Activated CD8-positive, alpha-beta T cell treated with anti-CD3 and anti-CD28 coated beads for 36 hours (primary cell): Measurements from ENCODE around the gene CCDC6. TPM values are rescaled to one million over a fixed set of nuclear protein-coding genes. Genes with fewer than 3 reads are reported as not detected.
"Not testable (repeated sequence)": the region's sequence is repeated elsewhere in the genome, so short reads cannot be mapped to it uniquely, and the experiment has no call there.

Experiments
- ATAC-seq: fragments of 200-7000 bp; cut with Tn5 transposase; one replicate; pipeline ENCODE4 v1.10.0; 2021; ENCODE audit warnings: mild to moderate bottlenecking, moderate library complexity
- CTCF ChIA-PET: fragments of 350-600 bp; sonication (Branson Sonifier 250); formaldehyde crosslinking; loops from one replicate; lab custom pipeline; 2021; ENCODE audit warnings: antibody characterized with exemption; lab: Charles Lee
- POLR2A ChIA-PET: fragments of 350-600 bp; sonication (Branson Sonifier 250); formaldehyde crosslinking; loops from one replicate; lab custom pipeline; 2021; ENCODE audit warnings: antibody characterized with exemption; lab: Charles Lee
- DNase-seq: peaks from one replicate; pipeline ENCODE4 v3.0.0-alpha.2; 2020
- H3K27ac Mint-ChIP-seq: one replicate; pipeline ENCODE4 v1.8.0; 2021; ENCODE audit warnings: mild to moderate bottlenecking, mixed read lengths
- H3K27me3 Mint-ChIP-seq: one replicate; pipeline ENCODE4 v1.8.0; 2021; ENCODE audit warnings: mixed read lengths
- H3K36me3 Mint-ChIP-seq: one replicate; pipeline ENCODE4 v1.8.0; 2021; ENCODE audit warnings: low read depth, mixed read lengths
- H3K4me1 Mint-ChIP-seq: one replicate; pipeline ENCODE4 v1.8.0; 2021; ENCODE audit warnings: low read depth, mixed read lengths
- H3K4me3 Mint-ChIP-seq: one replicate; pipeline ENCODE4 v1.8.0; 2021; ENCODE audit warnings: mild to moderate bottlenecking, moderate library complexity, mixed read lengths
- H3K9me3 Mint-ChIP-seq: one replicate; pipeline ENCODE4 v1.8.0; 2021; ENCODE audit warnings: mixed read lengths
- intact Hi-C: fragments of 100-400 bp; cut with micrococcal nuclease; formaldehyde crosslinking; loops from one replicate; pipeline ENCODE4 v1.10.0; 2022
- total RNA-seq, 2 experiments: library from RNA; stranded (reverse); gene quantifications; one replicate each; pipeline ENCODE4 v1.2.3, GENCODE V29; 2021
- TF ChIP-seq, protein P1 (sequence below): fragments of 200-600 bp; IDR thresholded peaks from one replicate; pipeline ENCODE4 v1.8.0; 2022; ENCODE audit warnings: antibody characterized with exemption, mild to moderate bottlenecking

CCDC6 gene
- total RNA-seq, 2 experiments from 2014 or later = 34.8 to 35.8 TPM

DNA sequence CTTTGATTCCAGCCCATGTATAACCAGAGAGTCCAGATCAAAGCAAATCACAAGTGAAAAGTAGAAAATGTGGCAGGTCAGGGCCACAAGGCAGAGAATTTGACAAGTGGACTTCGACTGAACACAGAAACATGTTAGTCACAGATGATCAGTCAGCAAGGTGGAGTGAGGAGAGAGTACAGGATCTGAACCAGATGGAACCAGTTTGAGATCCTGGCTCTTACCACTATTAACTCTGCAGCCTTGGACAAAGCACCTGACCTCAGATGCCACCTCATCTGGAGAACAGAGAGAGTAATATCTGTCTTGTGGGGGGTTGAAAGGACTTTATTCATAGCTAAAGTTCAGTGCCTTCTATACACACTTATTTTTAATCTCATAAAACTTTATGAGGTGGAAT, 157.5 kb downstream of the CCDC6 start:
- Mint-ChIP-seq H3K36me3 (no peaks in the 10 kb centered on the region), H3K4me1 (no peaks in the 10 kb centered on the region), H3K9me3 (peaks cover 2% of the 10 kb centered on the region), H3K27ac (no peak overlapping the region), H3K27me3 (peaks cover 18% of the 10 kb centered on the region), H3K4me3 (no peak overlapping the region)
- TF ChIP-seq, protein P1, sequence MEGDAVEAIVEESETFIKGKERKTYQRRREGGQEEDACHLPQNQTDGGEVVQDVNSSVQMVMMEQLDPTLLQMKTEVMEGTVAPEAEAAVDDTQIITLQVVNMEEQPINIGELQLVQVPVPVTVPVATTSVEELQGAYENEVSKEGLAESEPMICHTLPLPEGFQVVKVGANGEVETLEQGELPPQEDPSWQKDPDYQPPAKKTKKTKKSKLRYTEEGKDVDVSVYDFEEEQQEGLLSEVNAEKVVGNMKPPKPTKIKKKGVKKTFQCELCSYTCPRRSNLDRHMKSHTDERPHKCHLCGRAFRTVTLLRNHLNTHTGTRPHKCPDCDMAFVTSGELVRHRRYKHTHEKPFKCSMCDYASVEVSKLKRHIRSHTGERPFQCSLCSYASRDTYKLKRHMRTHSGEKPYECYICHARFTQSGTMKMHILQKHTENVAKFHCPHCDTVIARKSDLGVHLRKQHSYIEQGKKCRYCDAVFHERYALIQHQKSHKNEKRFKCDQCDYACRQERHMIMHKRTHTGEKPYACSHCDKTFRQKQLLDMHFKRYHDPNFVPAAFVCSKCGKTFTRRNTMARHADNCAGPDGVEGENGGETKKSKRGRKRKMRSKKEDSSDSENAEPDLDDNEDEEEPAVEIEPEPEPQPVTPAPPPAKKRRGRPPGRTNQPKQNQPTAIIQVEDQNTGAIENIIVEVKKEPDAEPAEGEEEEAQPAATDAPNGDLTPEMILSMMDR = no peak
- ChIA-PET POLR2A (no interaction called here), CTCF (interaction anchor here (1.8 kb wide), 1 partner anchor 11 kb away, joined by 3 read pairs; no protein-coding TSS in a partner anchor)
- no peak for ATAC-seq
- DNase-seq = no peak
- intact Hi-C loops = no loop called here

DNA sequence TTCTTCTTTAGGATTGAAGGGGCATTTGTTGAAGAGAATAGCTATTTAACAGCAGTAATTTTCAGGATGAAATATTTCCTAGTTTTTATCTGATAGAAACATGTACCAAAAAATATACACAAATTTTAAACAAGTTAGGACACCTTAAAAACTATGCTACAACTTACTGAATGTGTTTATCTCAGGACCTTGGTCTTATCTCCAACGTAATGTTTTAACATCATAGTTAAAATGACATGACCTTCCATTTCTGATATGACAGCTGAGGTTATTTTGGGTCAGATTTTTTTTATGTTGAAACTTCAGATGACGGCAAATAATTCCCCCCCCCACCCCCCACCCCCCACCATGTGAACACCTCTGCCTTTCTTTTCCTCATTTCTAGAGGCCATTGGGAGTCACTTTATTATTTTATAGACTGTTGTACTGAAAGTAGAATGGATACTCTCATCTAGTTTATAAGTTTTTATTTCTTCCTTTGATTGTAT, 161.1 kb downstream of the CCDC6 start:
- ATAC-seq = no peak
- TF ChIP-seq, protein P1 = no peak
- peaks cover 3% of the 10 kb centered on the region for H3K9me3 Mint-ChIP-seq

DNA sequence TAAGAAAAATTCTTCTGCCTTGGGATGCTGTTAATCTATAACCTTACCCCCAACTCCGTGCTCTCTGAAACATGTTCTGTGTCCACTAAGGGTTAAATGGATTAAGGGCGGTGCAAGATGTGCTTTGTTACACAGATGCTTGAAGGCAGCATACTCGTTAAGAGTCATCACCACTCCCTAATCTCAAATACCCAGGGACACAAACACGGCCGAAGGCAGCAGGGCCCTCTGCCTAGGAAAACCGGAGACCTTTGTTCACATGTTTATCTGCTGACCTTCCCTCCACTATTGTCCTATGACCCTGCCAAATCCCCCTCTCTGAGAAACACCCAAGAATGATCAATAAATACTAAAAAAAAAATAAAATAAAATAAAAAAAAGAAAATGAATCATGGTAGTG, 161.6 kb downstream of the CCDC6 start:
- H3K4me1 Mint-ChIP-seq, H3K9me3 Mint-ChIP-seq, intact Hi-C loops, H3K27me3 Mint-ChIP-seq, H3K36me3 Mint-ChIP-seq, ATAC-seq, H3K27ac Mint-ChIP-seq, DNase-seq, CTCF ChIA-PET, POLR2A ChIA-PET, H3K4me3 Mint-ChIP-seq: not testable (repeated sequence)

More for the DNA sequence above, 161.1 kb downstream of the CCDC6 start:
- POLR2A ChIA-PET = no interaction called here
- Mint-ChIP-seq H3K36me3 (no peaks in the 10 kb centered on the region), H3K4me1 (no peaks in the 10 kb centered on the region), H3K27ac (no peak overlapping the region), H3K4me3 (no peak overlapping the region), H3K27me3 (peaks cover 8% of the 10 kb centered on the region)
- intact Hi-C loops = no loop called here
- CTCF ChIA-PET = no interaction called here
- DNase-seq = no peak

DNA sequence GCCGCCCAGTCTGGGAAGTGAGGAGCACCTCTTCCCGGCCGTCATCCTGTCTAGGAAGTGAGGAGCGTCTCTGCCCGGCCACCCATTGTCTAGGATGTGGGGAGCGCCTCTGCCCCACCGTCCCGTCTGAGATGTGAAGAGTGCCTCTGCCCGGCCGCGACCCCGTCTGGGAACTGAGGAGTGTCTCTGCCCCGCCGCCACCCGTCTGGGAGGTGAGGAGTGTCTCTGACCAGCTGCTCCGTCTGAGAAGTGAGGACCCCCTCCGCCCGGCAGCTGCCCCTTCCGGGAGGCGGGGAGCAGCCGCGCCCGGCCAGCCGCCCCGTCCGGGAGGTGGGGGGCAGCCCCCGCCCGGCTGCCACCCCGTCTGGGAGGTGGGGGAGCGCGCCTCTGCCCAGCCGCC, 162.2 kb downstream of the CCDC6 start:
- H3K27ac Mint-ChIP-seq, DNase-seq, H3K4me3 Mint-ChIP-seq, H3K27me3 Mint-ChIP-seq, H3K36me3 Mint-ChIP-seq, H3K4me1 Mint-ChIP-seq, H3K9me3 Mint-ChIP-seq, CTCF ChIA-PET, intact Hi-C loops, POLR2A ChIA-PET, ATAC-seq: not testable (repeated sequence)

DNA sequence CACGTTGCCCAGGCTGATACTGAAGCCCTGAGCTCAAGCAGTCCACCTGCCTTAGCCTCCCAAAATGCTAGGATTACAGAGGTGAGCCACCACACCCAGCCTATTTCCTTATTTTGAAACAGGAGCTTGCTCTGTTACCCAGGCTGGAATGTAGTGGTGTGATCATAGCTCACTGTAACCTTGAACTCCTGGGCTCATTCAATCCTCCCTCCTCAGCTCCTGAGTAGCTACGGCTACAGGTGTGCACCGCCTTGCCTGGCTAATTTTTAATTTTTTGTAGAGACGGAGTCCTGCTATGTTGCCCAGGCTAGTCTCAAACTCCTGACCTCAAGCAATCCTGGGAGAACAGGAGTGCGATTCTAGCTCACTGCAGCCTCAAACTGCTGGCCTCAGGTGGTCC, 164.8 kb downstream of the CCDC6 start:
- Mint-ChIP-seq H3K4me3 (no peak overlapping the region), H3K9me3 (peaks cover 3% of the 10 kb centered on the region), H3K27ac (no peak overlapping the region), H3K4me1 (no peaks in the 10 kb centered on the region), H3K36me3 (no peaks in the 10 kb centered on the region), H3K27me3 (peaks cover 4% of the 10 kb centered on the region)
- POLR2A ChIA-PET = no interaction called here
- TF ChIP-seq, protein P1 = no peak
- CTCF ChIA-PET = no interaction called here
- DNase-seq (no peak), ATAC-seq (no peak)
- intact Hi-C loops = no loop called here

DNA sequence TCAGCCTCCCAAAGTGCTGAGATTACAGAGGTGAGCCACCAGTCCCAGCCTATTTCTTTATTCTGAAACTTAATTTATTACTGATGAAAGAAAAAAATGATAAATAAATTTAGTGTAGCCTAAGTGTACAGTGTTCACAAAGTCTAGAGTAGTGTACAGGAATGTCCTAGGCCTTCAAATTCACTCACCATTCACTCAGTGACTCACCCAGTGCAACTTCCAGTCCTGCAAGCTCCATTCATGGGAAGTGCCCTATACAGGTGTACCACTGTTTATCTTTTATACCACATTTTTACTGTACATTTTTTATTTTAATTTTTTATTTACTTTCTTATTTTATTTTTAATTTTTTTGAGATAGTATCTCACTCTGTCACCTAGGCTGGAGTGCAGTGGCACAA, 165.3 kb downstream of the CCDC6 start:
- POLR2A ChIA-PET = no interaction called here

More for the DNA sequence above, 165.3 kb downstream of the CCDC6 start:
- H3K4me3 Mint-ChIP-seq = no peak overlapping the region
- no peak for ATAC-seq
- H3K27me3 Mint-ChIP-seq = peaks cover 2% of the 10 kb centered on the region
- no peaks in the 10 kb centered on the region for H3K4me1 Mint-ChIP-seq
- intact Hi-C loops = no loop called here
- no peaks in the 10 kb centered on the region for H3K36me3 Mint-ChIP-seq
- H3K9me3 Mint-ChIP-seq = peaks cover 3% of the 10 kb centered on the region
- DNase-seq = no peak
- CTCF ChIA-PET = no interaction called here
- TF ChIP-seq, protein P1 = no peak
- no peak overlapping the region for H3K27ac Mint-ChIP-seq

Other genes starting within 250 kb of the CCDC6 start
- gene SLC16A9, start 196.7 kb downstream of the CCDC6 start, total RNA-seq = 1 to 10 TPM; 1.2 to 1.3 TPM
- gene MRLN, start 153.1 kb downstream of the CCDC6 start, total RNA-seq = not detected